ENCODE measurements around the gene PSMA3.

PSMA3 gene

GRCh38 chr14:58297762-58298476 lies 53.3 kb downstream of the PSMA3 start:
- peak overlapping the region; percentile 96 to 98 for H3K4me3 ChIP-seq (replicated peaks in 1 of 2; ENCODE audit: low read depth in 2 of 2, low read length in 2 of 2)
- TF ChIP-seq CTCF (IDR thresholded peaks at IDR 0.05; ENCODE audit: low read depth, low read length) = no peak
- DNase-seq (ENCODE audit: low read depth in 2 of 2) = peak; percentile 100

GRCh38 chr14:58298477-58299400 lies 54.1 kb downstream of the PSMA3 start, which contains the start of gene ARID4A:
Gene ARID4A, plus strand, starts transcription at chr14:58298555. Its CDS starts 1,300 bp downstream, at chr14:58299855.
- peak within 1 kb of the TSS; percentile 96 to 98 for H3K4me3 ChIP-seq (replicated peaks in 1 of 2; ENCODE audit: low read depth in 2 of 2, low read length in 2 of 2)
- TF ChIP-seq CTCF (IDR thresholded peaks at IDR 0.05; ENCODE audit: low read depth, low read length) = no peak
- peak in 1 of 2 donors; percentile 20 for DNase-seq (ENCODE audit: low read depth in 2 of 2)

- peak overlapping the region; percentile 96 to 98 for H3K4me3 ChIP-seq (replicated peaks in 1 of 2; ENCODE audit: low read depth in 2 of 2, low read length in 2 of 2)
- no peak for TF ChIP-seq CTCF (IDR thresholded peaks at IDR 0.05; ENCODE audit: low read depth, low read length)
- DNase-seq (ENCODE audit: low read depth in 2 of 2) = peak; percentile 13 to 17
These were observed 55.0 kb downstream of the PSMA3 start for GRCh38 chr14:58299401-58300330.

GRCh38 chr14:58301416-58301815 lies 56.8 kb downstream of the PSMA3 start:
- DNase-seq (ENCODE audit: low read depth in 2 of 2) = no peak
- TF ChIP-seq CTCF (IDR thresholded peaks at IDR 0.05; ENCODE audit: low read depth, low read length) = no peak
- H3K4me3 ChIP-seq (replicated peaks in 1 of 2; ENCODE audit: low read depth in 2 of 2, low read length in 2 of 2) = no peak overlapping the region

- no peak for DNase-seq (ENCODE audit: low read depth in 2 of 2)
- no peak for TF ChIP-seq CTCF (IDR thresholded peaks at IDR 0.05; ENCODE audit: low read depth, low read length)
- no peak overlapping the region for H3K4me3 ChIP-seq (replicated peaks in 1 of 2; ENCODE audit: low read depth in 2 of 2, low read length in 2 of 2)
These were observed 61.1 kb downstream of the PSMA3 start for GRCh38 chr14:58305730-58306129.
